IMR-90 (cell line): ENCODE data around the gene ERP27. TPM values are rescaled to one million over a fixed set of nuclear protein-coding genes. Genes with fewer than 3 reads are reported as not detected.
A peak's percentile ranks its signal among the peaks of the same experiment; 100 is the strongest.

ENCODE experiments used
- ATAC-seq: fragments of 200-7000 bp; cut with Tn5 transposase; 2 replicates; pipeline ENCODE4 v1.9.1; 2020; ENCODE audit warnings: low read depth, mild to moderate bottlenecking, moderate library complexity
- BruUV-seq: library from RNA; stranded (reverse); fragments of 400-500 nt; replicated peaks from 2 replicates; lab custom pipeline; 2021; lab: Mats Ljungman, UMichigan
- CTCF ChIA-PET: fragments of 300-600 bp; formaldehyde crosslinking; extraction: SDS; loops from one replicate; lab custom pipeline; 2021; ENCODE audit warnings: antibody characterized with exemption; lab: Yijun Ruan, JAX
- POLR2A ChIA-PET: fragments of 300-600 bp; sonication (Branson Sonifier 250); formaldehyde crosslinking; loops from one replicate; lab custom pipeline; 2022; ENCODE audit warnings: antibody characterized with exemption; ENCODE audit not compliant: unreplicated experiment; lab: Charles Lee
- DNase-seq: peaks from one replicate; pipeline ENCODE4 v3.0.0; 2013
- H2AFZ ChIP-seq: replicated peaks from 2 replicates; pipeline ENCODE3; 2013; ENCODE audit warnings: low read length, mild to moderate bottlenecking; ENCODE audit not compliant: poor library complexity
- H2AK5ac ChIP-seq: 2 replicates; pipeline ENCODE4 v1.6.1; 2013; ENCODE audit warnings: low read depth, low read length, inconsistent platforms
- H2AK9ac ChIP-seq: replicated peaks from 2 replicates; pipeline ENCODE3; 2013; ENCODE audit warnings: mild to moderate bottlenecking, low read depth, low read length, moderate library complexity; ENCODE audit not compliant: poor library complexity
- H2BK120ac ChIP-seq: 2 replicates; pipeline ENCODE4 v1.6.1; 2013; ENCODE audit warnings: low read depth, low read length, inconsistent platforms
- H2BK15ac ChIP-seq: 3 replicates; pipeline ENCODE4 v1.6.1; 2013; ENCODE audit warnings: low read depth, low read length, inconsistent platforms
- H2BK20ac ChIP-seq: 2 replicates; pipeline ENCODE4 v1.6.1; 2013; ENCODE audit warnings: low read depth, mild to moderate bottlenecking, inconsistent platforms, low read length, moderate library complexity
- H2BK5ac ChIP-seq: 2 replicates; pipeline ENCODE4 v1.6.1; 2013; ENCODE audit warnings: mild to moderate bottlenecking, low read depth, low read length, inconsistent platforms; ENCODE audit not compliant: poor library complexity, severe bottlenecking
- H3K14ac ChIP-seq: replicated peaks from 2 replicates; pipeline ENCODE4 v1.6.1; 2013; ENCODE audit warnings: low read depth, low read length, inconsistent platforms
- H3K18ac ChIP-seq: 2 replicates; pipeline ENCODE4 v1.6.1; 2013; ENCODE audit warnings: low read depth, low read length, control low read depth
- H3K23ac ChIP-seq: 2 replicates; pipeline ENCODE4 v1.6.1; 2013; ENCODE audit warnings: low read depth, low read length, inconsistent platforms
- H3K27ac ChIP-seq: 2 replicates; pipeline ENCODE4 v1.5.1; 2013; ENCODE audit warnings: mild to moderate bottlenecking, control low read depth, low read length; ENCODE audit not compliant: insufficient read depth
- H3K27me3 ChIP-seq: 2 replicates; pipeline ENCODE4 v1.6.1; 2013; ENCODE audit warnings: low read length; ENCODE audit not compliant: control insufficient read depth, insufficient read depth
- H3K36me3 ChIP-seq: 2 replicates; pipeline ENCODE4 v1.6.1; 2013; ENCODE audit warnings: low read length, mixed read lengths; ENCODE audit not compliant: control insufficient read depth, insufficient read depth
- H3K4ac ChIP-seq: 2 replicates; pipeline ENCODE4 v1.6.1; 2013; ENCODE audit warnings: low read depth, low read length, inconsistent platforms
- H3K4me1 ChIP-seq: 2 replicates; pipeline ENCODE4 v1.6.1; 2013; ENCODE audit warnings: low read length, mixed read lengths; ENCODE audit not compliant: control insufficient read depth, insufficient read depth
- H3K4me2 ChIP-seq: 2 replicates; pipeline ENCODE4 v1.6.1; 2013; ENCODE audit warnings: low read depth, mild to moderate bottlenecking, control low read depth, low read length, moderate library complexity
- H3K4me3 ChIP-seq: 2 replicates; pipeline ENCODE4 v1.5.1; 2013; ENCODE audit warnings: low read depth, mild to moderate bottlenecking, control low read depth, low read length, moderate library complexity; ENCODE audit not compliant: insufficient read depth
- H3K56ac ChIP-seq: 2 replicates; pipeline ENCODE4 v1.6.1; 2013; ENCODE audit warnings: low read length, inconsistent platforms; ENCODE audit not compliant: insufficient read depth; ENCODE audit errors: extremely low read depth
- H3K79me1 ChIP-seq, 2 experiments: 2 replicates each; pipeline ENCODE4 v1.6.1; 2013; ENCODE audit warnings: low read length in 2 of 2, inconsistent platforms in 1 of 2, low read depth in 1 of 2
- H3K9ac ChIP-seq: 2 replicates; pipeline ENCODE4 v1.6.1; 2013; ENCODE audit warnings: low read depth, low read length, control low read depth
- H3K9me1 ChIP-seq: 2 replicates; pipeline ENCODE4 v1.6.1; 2013; ENCODE audit warnings: low read length, inconsistent platforms; ENCODE audit not compliant: insufficient read depth
- H3K9me3 ChIP-seq: 2 replicates; pipeline ENCODE4 v1.6.1; 2013; ENCODE audit warnings: low read length; ENCODE audit not compliant: control insufficient read depth, insufficient read depth
- H4K20me1 ChIP-seq: 2 replicates; pipeline ENCODE4 v1.6.1; 2013; ENCODE audit warnings: low read length, inconsistent platforms; ENCODE audit not compliant: insufficient read depth
- H4K5ac ChIP-seq: 2 replicates; pipeline ENCODE4 v1.6.1; 2013; ENCODE audit warnings: mild to moderate bottlenecking, low read depth, low read length, control low read depth
- H4K8ac ChIP-seq, 2 experiments: 2 replicates each; pipeline ENCODE4 v1.6.1; 2013; ENCODE audit warnings: low read depth in 2 of 2, low read length in 2 of 2, control low read depth in 1 of 2, inconsistent platforms in 1 of 2
- H4K91ac ChIP-seq: 2 replicates; pipeline ENCODE4 v1.6.1; 2013; ENCODE audit warnings: low read depth, low read length, inconsistent platforms; ENCODE audit not compliant: insufficient read depth
- CEBPB ChIP-seq: IDR thresholded peaks from 2 replicates; pipeline ENCODE4 v1.6.1; 2012; ENCODE audit warnings: low read depth, low read length, improper control_type of control experiment
- FOS ChIP-seq: fragments of 150-350 bp; IDR thresholded peaks from 2 replicates; pipeline ENCODE4 v1.6.1; 2016; ENCODE audit warnings: low read depth, low read length
- MAFK ChIP-seq: IDR thresholded peaks from 2 replicates; pipeline ENCODE4 v1.6.1; 2012; ENCODE audit warnings: low read depth, low read length, improper control_type of control experiment
- NFE2L2 ChIP-seq: fragments of 150-350 bp; IDR thresholded peaks from 2 replicates; pipeline ENCODE4 v1.6.1; 2016; ENCODE audit warnings: low read depth, mild to moderate bottlenecking, low read length
- WGBS, 2 experiments: methylation state at CpG; one replicate each; pipeline versions ENCODE4 v1.1.5 to v1.1.7; 2013; ENCODE audit warnings: missing lambda C conversion rate in 2 of 2; ENCODE audit not compliant: insufficient read length in 1 of 2; ENCODE audit errors: extremely low coverage in 2 of 2; 5-methylcytosine and 5-hydroxymethylcytosine counted together
- dilution Hi-C: fragments of 300-500 bp; cut with HindIII; formaldehyde crosslinking; loops from one replicate; pipeline ENCODE4 v1.14.3; 2018; ENCODE audit warnings: low sequenced_read_pairs; ENCODE audit not compliant: unreplicated experiment
- in situ Hi-C: fragments of 300-500 bp; cut with MboI; formaldehyde crosslinking; loops from 3 replicates; pipeline ENCODE4 v1.14.3; 2019; ENCODE audit warnings: low sequenced_read_pairs, inconsistent platforms, mixed read lengths
- intact Hi-C: fragments of 100-400 bp; cut with micrococcal nuclease; formaldehyde crosslinking; loops from 2 replicates; pipeline ENCODE4 v1.10.0; 2022
- polyA plus RNA-seq, 3 experiments: library from polyadenylated mRNA; depleted of rRNA; stranded (reverse); fragments of >200 nt; gene quantifications; 2 replicates each; pipeline ENCODE4 v1.2.3, GENCODE V29; 2012; ENCODE audit warnings: low replicate concordance in 1 of 3
- total RNA-seq: library from RNA; depleted of rRNA; stranded (reverse); fragments of >200 nt; gene quantifications from 2 replicates; pipeline ENCODE4 v1.2.3, GENCODE V29; 2012

ERP27 gene
- total and polyA plus RNA-seq, 2 of the 4 experiments (the other 2 are of a cell fraction) = not detected

DNA sequence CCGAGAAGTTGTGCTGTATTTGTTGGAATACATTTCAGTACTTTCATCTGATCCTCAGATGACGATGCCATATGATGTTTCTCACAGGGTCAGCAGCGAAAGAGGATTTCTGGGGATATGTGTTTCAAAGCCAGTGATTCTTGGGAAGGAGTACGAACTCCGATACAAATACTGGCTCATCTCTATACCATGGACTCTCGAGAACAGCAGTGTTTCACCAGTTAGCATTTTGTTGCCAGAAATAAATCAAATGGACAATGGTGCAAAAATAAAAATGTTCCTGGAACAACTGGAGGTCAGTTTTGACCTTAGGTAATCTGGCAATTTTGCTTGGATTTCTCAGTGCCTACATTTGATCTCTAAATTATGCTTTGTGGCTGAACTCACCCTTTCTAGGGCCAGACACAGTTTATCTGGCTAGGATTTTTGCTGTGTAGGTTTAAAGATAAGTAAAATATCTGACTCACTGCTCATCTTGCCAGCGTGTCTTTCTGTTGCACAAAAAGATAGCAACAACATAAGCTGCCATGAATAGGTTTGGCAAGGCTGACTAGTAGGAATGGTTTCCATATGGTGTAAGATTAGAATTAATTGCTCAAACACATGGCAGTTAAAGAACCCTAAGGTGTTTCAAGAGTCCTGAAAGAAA lies 41.7 kb downstream of the ERP27 start:
- intact Hi-C loops = no loop called here
- H4K8ac ChIP-seq = peak overlapping the region; percentile 22 to 59; a peak in 2 of 4 replicates
- TF ChIP-seq MAFK (no peak), NFE2L2 (peak; percentile 9; the same call in 1 of the 2 replicates), CEBPB (peak; percentile 76), FOS (0 out of 2 replicates have a peak, but pooled peaks have one; percentile 26)
- H3K4me2 ChIP-seq = peak overlapping the region; percentile 85
- H2AFZ ChIP-seq = no peak overlapping the region
- no peaks in the 10 kb centered on the region for H3K9me3 ChIP-seq
- peak overlapping the region; percentile 21 for H3K4ac ChIP-seq
- peak overlapping the region; percentile 52 for H3K9ac ChIP-seq
- BruUV-seq = no TSS peak
- peak overlapping the region; percentile 71; the same call in 1 of the 2 replicates for H3K27ac ChIP-seq
- CTCF ChIA-PET = no interaction called here
- no peaks in the 10 kb centered on the region for H4K20me1 ChIP-seq
- peak overlapping the region; percentile 54; the same call in 1 of the 2 replicates for H2BK20ac ChIP-seq
- H4K5ac ChIP-seq = peak overlapping the region; percentile 80; the same call in 1 of the 2 replicates
- H2AK5ac ChIP-seq = peak overlapping the region; percentile 6
- H3K4me3 ChIP-seq = peak overlapping the region; percentile 4; the same call in 1 of the 2 replicates
- H4K91ac ChIP-seq = 0 out of 2 replicates have a peak overlapping the region, but pooled peaks have one; percentile 14
- H3K9me1 ChIP-seq = no peaks in the 10 kb centered on the region
- H3K79me1 ChIP-seq = no peaks in the 10 kb centered on the region
- POLR2A ChIA-PET = no interaction called here
- no peak overlapping the region for H3K56ac ChIP-seq
- H3K27me3 ChIP-seq = no peaks in the 10 kb centered on the region
- peak; percentile 83 for ATAC-seq
- H3K4me1 ChIP-seq = peaks cover 2% of the 10 kb centered on the region
- no CpG with 5 or more reads among the region's 7 CpGs for WGBS, 2 experiments
- H3K36me3 ChIP-seq = no peaks in the 10 kb centered on the region
- no peak overlapping the region for H2AK9ac ChIP-seq
- DNase-seq = peak; percentile 79
- H3K14ac ChIP-seq = peak overlapping the region; percentile 10; the same call in 1 of the 2 replicates
- in situ Hi-C loops = no loop called here
- dilution Hi-C loops = no loop called here
- H2BK5ac ChIP-seq = peak overlapping the region; percentile 68
- peak overlapping the region; percentile 53 for H2BK120ac ChIP-seq
- peak overlapping the region; percentile 93; the same call in 1 of the 2 replicates for H3K18ac ChIP-seq
- H3K23ac ChIP-seq = peak overlapping the region; percentile 54
- peak overlapping the region; percentile 18; the same call in 1 of the 3 replicates for H2BK15ac ChIP-seq
